Smooth muscle cell (in vitro differentiated cells): ENCODE measurements around the gene CFAP77. TPM values are rescaled to one million over a fixed set of nuclear protein-coding genes. Genes with fewer than 3 reads are reported as not detected.

ENCODE experiments used
- DNase-seq: peaks from one replicate; lab custom pipeline; 2025; ENCODE audit not compliant: unreplicated experiment; lab: John Stamatoyannopoulos, UW
- H2AFZ ChIP-seq: fragments of 200-600 bp; sonication (generic); 2 replicates; pipeline ENCODE4 v1.6.0; 2016; ENCODE audit warnings: antibody characterized with exemption, low read depth, mild to moderate bottlenecking
- H3F3A ChIP-seq: fragments of 200-600 bp; sonication (generic); 2 replicates; pipeline ENCODE4 v1.6.0; 2017; ENCODE audit warnings: antibody characterized with exemption, low read depth
- H3K27ac ChIP-seq: fragments of 200-600 bp; sonication (generic); 2 replicates; pipeline ENCODE4 v1.5.1; 2016; ENCODE audit warnings: low read depth, mild to moderate bottlenecking
- H3K27me3 ChIP-seq: fragments of 200-600 bp; sonication (generic); 2 replicates; pipeline ENCODE4 v1.6.1; 2016; ENCODE audit warnings: low read depth, mild to moderate bottlenecking
- H3K36me3 ChIP-seq: fragments of 200-600 bp; sonication (generic); 2 replicates; pipeline ENCODE4 v1.5.1; 2016; ENCODE audit warnings: low read depth
- H3K4me1 ChIP-seq: fragments of 200-600 bp; sonication (generic); 2 replicates; pipeline ENCODE4 v1.5.1; 2016; ENCODE audit warnings: low read depth
- H3K4me2 ChIP-seq: fragments of 200-600 bp; sonication (generic); 2 replicates; pipeline ENCODE4 v1.6.0; 2016; ENCODE audit warnings: mild to moderate bottlenecking
- H3K4me3 ChIP-seq: fragments of 200-600 bp; sonication (generic); 2 replicates; pipeline ENCODE4 v1.5.1; 2016; ENCODE audit warnings: mild to moderate bottlenecking
- H3K79me2 ChIP-seq: fragments of 200-600 bp; sonication (generic); 2 replicates; pipeline ENCODE4 v1.6.0; 2016; ENCODE audit warnings: low read depth, mild to moderate bottlenecking
- H3K9ac ChIP-seq: fragments of 200-600 bp; sonication (generic); 2 replicates; pipeline ENCODE4 v1.6.0; 2016; ENCODE audit warnings: low read depth
- H3K9me3 ChIP-seq: fragments of 200-600 bp; sonication (generic); replicated peaks from 2 replicates; pipeline ENCODE4 v1.5.1; 2016; ENCODE audit warnings: low read depth
- H4K20me1 ChIP-seq: fragments of 200-600 bp; sonication (generic); 2 replicates; pipeline ENCODE4 v1.6.0; 2016; ENCODE audit warnings: low read depth
- CTCF ChIP-seq: fragments of 200-600 bp; sonication (generic); IDR thresholded peaks from 2 replicates; pipeline ENCODE4 v1.5.1; 2017; ENCODE audit warnings: borderline replicate concordance, mild to moderate bottlenecking, antibody characterized with exemption; ENCODE audit not compliant: insufficient read depth, poor library complexity, severe bottlenecking
- WGBS: methylation state at CpG from one replicate; pipeline ENCODE4 v1.1.7; 2016; ENCODE audit warnings: low lambda C conversion rate; 5-methylcytosine and 5-hydroxymethylcytosine counted together
- polyA plus RNA-seq: library from polyadenylated mRNA; unstranded; fragments of >200 nt; fragmentation: Nextera tagmentation; extraction: Ambion mirVana; gene quantifications from 2 replicates; pipeline ENCODE4 v1.2.1, GENCODE V29; 2016
- total RNA-seq: library from RNA; depleted of rRNA; stranded (reverse); fragments of >200 nt; gene quantifications from 2 replicates; pipeline ENCODE4 v1.2.3, GENCODE V29; 2014

CFAP77 gene
- total and polyA plus RNA-seq, 2 experiments from 2014 or later, result 0.31 TPM; not detected in 1

- TF ChIP-seq CTCF, result no peak
- Histone ChIP-seq H3K36me3 (no peaks in the 10 kb centered on the region), H3K4me1 (no peaks in the 10 kb centered on the region), H3K4me2 (no peak overlapping the region), H3F3A (no peaks in the 10 kb centered on the region), H3K79me2 (no peaks in the 10 kb centered on the region), H3K4me3 (no peak overlapping the region), H3K27ac (no peak overlapping the region), H3K9ac (no peak overlapping the region), H3K9me3 (no peaks in the 10 kb centered on the region), H2AFZ (no peak overlapping the region), H4K20me1 (no peaks in the 10 kb centered on the region), H3K27me3 (peaks cover 11% of the 10 kb centered on the region)
- 91% methylated on average over 15 of the region's 15 CpGs for WGBS
- DNase-seq, result no peak
Observed at GRCh38 chr9:132513416-132513815, 103.4 kb downstream of the CFAP77 start.

GRCh38 chr9:132514011-132514744 lies 104.2 kb downstream of the CFAP77 start:
- Histone ChIP-seq H3K4me2 (no peak overlapping the region), H3K79me2 (no peaks in the 10 kb centered on the region), H2AFZ (no peak overlapping the region), H3K27ac (no peak overlapping the region), H3K4me1 (no peaks in the 10 kb centered on the region), H3K9me3 (no peaks in the 10 kb centered on the region), H4K20me1 (no peaks in the 10 kb centered on the region), H3F3A (no peaks in the 10 kb centered on the region), H3K4me3 (no peak overlapping the region), H3K27me3 (peaks cover 11% of the 10 kb centered on the region), H3K9ac (no peak overlapping the region), H3K36me3 (no peaks in the 10 kb centered on the region)
- no peak for TF ChIP-seq CTCF
- WGBS, result 79% methylated on average over 22 of the region's 22 CpGs
- no peak for DNase-seq

GRCh38 chr9:132514821-132515220 lies 104.8 kb downstream of the CFAP77 start:
- H2AFZ ChIP-seq, result no peak overlapping the region
- H3K27me3 ChIP-seq, result peaks cover 11% of the 10 kb centered on the region
- no peak overlapping the region for H3K4me3 ChIP-seq
- H3K27ac ChIP-seq, result no peak overlapping the region
- 80% methylated on average over 8 of the region's 8 CpGs for WGBS
- no peaks in the 10 kb centered on the region for H3F3A ChIP-seq
- no peak overlapping the region for H3K4me2 ChIP-seq
- no peaks in the 10 kb centered on the region for H4K20me1 ChIP-seq
- no peaks in the 10 kb centered on the region for H3K79me2 ChIP-seq
- DNase-seq, result no peak
- H3K9ac ChIP-seq, result no peak overlapping the region
- no peaks in the 10 kb centered on the region for H3K4me1 ChIP-seq
- no peaks in the 10 kb centered on the region for H3K9me3 ChIP-seq
- no peaks in the 10 kb centered on the region for H3K36me3 ChIP-seq
- no peak for TF ChIP-seq CTCF

GRCh38 chr9:132516301-132516700 lies 106.3 kb downstream of the CFAP77 start:
- H3F3A ChIP-seq, result no peaks in the 10 kb centered on the region
- no peak for TF ChIP-seq CTCF
- no peaks in the 10 kb centered on the region for H3K79me2 ChIP-seq
- 92% methylated on average over 6 of the region's 6 CpGs for WGBS
- H3K4me3 ChIP-seq, result no peak overlapping the region
- no peaks in the 10 kb centered on the region for H3K4me1 ChIP-seq
- H2AFZ ChIP-seq, result no peak overlapping the region
- H3K36me3 ChIP-seq, result no peaks in the 10 kb centered on the region
- no peak for DNase-seq
- H3K27me3 ChIP-seq, result peaks cover 11% of the 10 kb centered on the region
- no peak overlapping the region for H3K4me2 ChIP-seq
- H3K9ac ChIP-seq, result no peak overlapping the region
- no peaks in the 10 kb centered on the region for H3K9me3 ChIP-seq
- H4K20me1 ChIP-seq, result no peaks in the 10 kb centered on the region
- no peak overlapping the region for H3K27ac ChIP-seq
